Measurements from ENCODE around the gene HSPA1L. TPM values are rescaled to one million over a fixed set of nuclear protein-coding genes. Genes with fewer than 3 reads are reported as not detected.

HSPA1L gene
- total RNA-seq, 1 donor from 2014 or later, result 0.84 TPM

DNA sequence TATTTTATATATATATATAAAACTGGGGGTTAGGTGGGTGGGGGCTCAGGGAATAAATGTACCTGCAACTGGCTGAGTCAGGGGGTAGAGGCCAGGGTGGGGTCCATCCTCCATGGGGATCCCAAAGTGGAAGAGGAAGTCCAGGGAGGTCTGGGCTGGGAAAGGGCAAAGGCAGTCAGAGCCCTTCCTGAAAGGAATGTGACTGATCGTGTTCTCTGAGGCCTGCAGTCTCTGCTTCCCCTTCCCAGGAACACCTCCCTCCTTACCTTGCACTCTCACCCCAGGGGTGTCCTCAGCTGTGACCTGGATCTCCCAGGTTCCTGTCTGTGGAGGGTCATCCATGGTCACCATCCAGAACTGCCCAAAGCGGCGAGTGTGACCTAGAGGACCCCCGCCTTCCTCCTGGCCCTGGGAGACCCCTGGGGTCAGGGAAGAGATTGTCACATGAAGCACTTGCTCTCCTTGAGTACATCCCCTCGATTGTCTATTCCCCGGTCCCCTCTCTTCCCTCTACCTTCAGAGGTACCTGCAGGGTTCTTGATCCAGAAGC lies 47.9 kb downstream of the HSPA1L start:
- DNase-seq (ENCODE audit: low spot score), result no peak

- no peak for DNase-seq (ENCODE audit: low spot score)
These were observed 48.9 kb downstream of the HSPA1L start for GRCh38 chr6:31765910-31766794.

GRCh38 chr6:31765559-31765909 lies 49.5 kb downstream of the HSPA1L start:
- DNase-seq (ENCODE audit: low spot score), result no peak

DNA sequence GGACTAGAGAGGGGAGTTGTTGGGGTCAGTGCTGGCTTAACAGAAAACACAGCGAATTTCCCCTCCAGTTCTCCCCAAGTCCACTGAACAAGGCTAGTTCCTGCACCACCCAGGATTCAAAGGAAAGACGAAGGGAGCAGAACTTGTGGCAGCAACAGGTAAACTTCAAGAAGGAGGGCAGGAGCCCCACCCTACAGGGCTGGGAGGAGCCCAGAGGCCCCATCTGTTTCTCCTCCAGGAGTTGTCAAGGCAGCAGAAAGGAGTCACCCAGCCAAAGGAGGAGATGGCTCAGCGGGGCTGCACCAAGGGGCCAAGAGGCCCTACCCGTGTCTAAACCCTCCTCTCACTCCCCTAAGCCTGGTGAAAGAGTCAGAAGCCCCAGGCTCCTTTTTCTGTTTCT lies 50.9 kb downstream of the HSPA1L start:
- no peak for DNase-seq (ENCODE audit: low spot score)

DNA sequence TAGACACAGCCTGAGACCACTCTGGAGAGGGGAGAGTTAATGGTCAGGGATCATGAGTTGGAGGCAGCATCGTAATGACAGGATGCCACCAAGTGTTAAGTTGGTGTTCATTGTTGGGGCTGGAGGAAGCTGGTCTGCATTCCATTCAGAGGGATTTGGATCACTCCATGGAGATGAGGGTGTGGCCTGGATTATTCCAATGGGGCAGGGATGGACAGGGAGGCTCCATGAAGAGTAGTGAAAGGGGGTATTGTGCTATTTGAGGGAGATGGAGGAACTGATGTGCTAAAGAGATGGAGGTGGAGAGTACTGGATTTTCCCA lies 51.5 kb downstream of the HSPA1L start:
- DNase-seq (ENCODE audit: low spot score), result no peak

DNA sequence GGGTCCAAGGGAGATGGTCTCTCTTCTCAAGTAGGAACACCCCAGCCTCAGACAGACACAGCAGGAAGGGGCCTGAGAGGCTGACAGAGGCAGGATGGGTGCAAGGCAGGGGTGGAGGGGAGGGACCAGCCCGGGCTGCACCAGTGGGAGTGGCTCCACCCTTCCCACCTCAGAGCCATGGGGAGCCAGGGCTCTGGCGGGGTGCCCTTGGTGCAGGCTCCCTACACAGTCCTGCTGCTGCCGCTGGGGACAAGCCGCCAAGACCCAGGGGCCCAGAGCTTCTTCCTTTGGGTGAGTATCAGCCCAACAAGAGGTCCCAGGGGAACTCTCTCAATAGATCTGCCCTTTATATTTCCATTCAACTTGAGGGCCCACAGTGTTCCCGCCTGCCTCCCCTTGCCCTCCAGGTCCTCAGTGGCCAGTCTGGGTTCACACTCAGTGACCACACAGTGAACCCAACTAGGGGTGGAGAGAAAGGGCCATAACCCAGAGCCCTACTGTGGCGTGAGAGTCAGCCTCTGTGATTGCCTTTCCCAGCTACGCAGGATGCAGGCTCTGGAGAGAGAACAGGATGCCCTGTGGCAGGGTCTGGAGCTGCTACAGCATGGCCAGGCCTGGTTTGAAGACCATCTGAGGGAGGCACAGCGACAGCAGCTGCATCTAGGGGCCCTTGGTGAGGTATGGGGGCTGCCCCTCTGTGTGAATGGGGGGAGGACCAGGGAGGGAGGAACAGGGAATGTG lies 52.0 kb downstream of the HSPA1L start:
- DNase-seq (ENCODE audit: low spot score), result no peak

GRCh38 chr6:31762356-31762755 lies 52.7 kb downstream of the HSPA1L start, which contains the start of gene SAPCD1:
Gene SAPCD1 (plus strand): TSS chr6:31762656. CDS start chr6:31763055, 399 bp downstream.
- DNase-seq (ENCODE audit: low spot score), result no peak

DNA sequence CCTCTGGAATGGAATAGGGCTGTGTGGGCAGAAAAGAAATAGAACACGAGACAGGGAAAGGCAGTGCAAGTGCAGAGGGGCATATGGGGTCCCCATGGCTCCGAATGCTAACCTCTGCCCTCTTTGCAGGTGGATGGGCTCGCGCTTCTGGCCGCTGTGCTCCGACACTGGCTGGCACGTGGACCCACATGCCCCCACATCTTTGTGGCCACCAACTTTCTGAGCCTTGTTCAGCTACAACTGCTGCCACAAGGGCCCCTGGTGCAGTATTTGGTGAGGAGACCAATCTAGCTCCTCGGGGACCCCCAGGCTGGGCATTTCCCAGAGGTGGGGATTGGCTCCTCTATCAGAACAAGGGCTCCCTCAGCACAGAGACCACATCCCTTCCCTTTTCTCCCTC lies 53.7 kb downstream of the HSPA1L start:
- no peak for DNase-seq (ENCODE audit: low spot score)

DNA sequence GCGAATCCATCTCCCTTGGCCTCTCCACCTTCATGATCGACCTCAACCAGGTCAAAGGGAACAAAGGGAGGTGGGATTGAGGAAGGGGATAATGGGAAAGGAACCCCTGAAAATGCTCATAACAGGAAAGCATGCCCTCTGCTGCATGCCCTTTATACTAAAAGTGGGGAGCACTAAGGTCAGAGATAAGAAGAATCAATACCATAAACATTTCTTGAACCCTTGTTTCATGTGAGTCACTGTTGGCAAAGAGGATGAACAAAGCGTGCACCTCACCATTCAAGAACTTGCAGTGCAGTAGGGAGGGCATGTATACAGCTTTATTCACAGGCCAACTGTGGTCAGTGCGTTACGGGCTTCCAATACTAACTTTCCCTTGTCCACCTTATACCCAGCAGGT lies 54.3 kb downstream of the HSPA1L start:
- DNase-seq (ENCODE audit: low spot score), result no peak

Other genes starting within 250 kb of the HSPA1L start
- gene LTA, start 243.0 kb downstream of the HSPA1L start, total RNA-seq, result not detected
- 1.2 TPM for gene TNF, start 239.7 kb downstream of the HSPA1L start, total RNA-seq
- 1.4 TPM for gene LTB, start 232.9 kb downstream of the HSPA1L start, total RNA-seq
- 23.8 TPM for gene LST1, start 229.0 kb downstream of the HSPA1L start, total RNA-seq
- not detected for gene NCR3, start 222.3 kb downstream of the HSPA1L start, total RNA-seq
- gene AIF1, start 200.0 kb downstream of the HSPA1L start, total RNA-seq, result 60.1 TPM
- gene PRRC2A, start 194.6 kb downstream of the HSPA1L start, total RNA-seq, result 162 TPM
- 229 TPM for gene BAG6, start 162.6 kb downstream of the HSPA1L start, total RNA-seq
- gene APOM, start 159.4 kb downstream of the HSPA1L start, total RNA-seq, result 3.3 TPM
- 21.6 TPM for gene C6orf47, start 154.5 kb downstream of the HSPA1L start, total RNA-seq
- gene GPANK1, start 150.3 kb downstream of the HSPA1L start, total RNA-seq, result 10.5 TPM
- 125 TPM for gene CSNK2B, start 149.2 kb downstream of the HSPA1L start, total RNA-seq
- 15.5 TPM for gene LY6G5B, start 145.3 kb downstream of the HSPA1L start, total RNA-seq
- 1.9 TPM for gene LY6G5C, start 134.2 kb downstream of the HSPA1L start, total RNA-seq
- 38.8 TPM for gene ABHD16A, start 112.0 kb downstream of the HSPA1L start, total RNA-seq
- gene LY6G6F, start 108.4 kb downstream of the HSPA1L start, total RNA-seq, result not detected
- gene LY6G6D, start 99.9 kb downstream of the HSPA1L start, total RNA-seq, result not detected
- not detected for gene LY6G6C, start 93.5 kb downstream of the HSPA1L start, total RNA-seq
- gene MPIG6B, start 91.9 kb downstream of the HSPA1L start, total RNA-seq, result not detected
- 123 TPM for gene DDAH2, start 86.0 kb downstream of the HSPA1L start, total RNA-seq
- 408 TPM for gene CLIC1, start 78.8 kb downstream of the HSPA1L start, total RNA-seq
- gene MSH5, start 75.3 kb downstream of the HSPA1L start, total RNA-seq, result 14.8 TPM
- 2.0 TPM for gene SAPCD1, start 52.6 kb downstream of the HSPA1L start, total RNA-seq
- gene VWA7, start 38.0 kb downstream of the HSPA1L start, total RNA-seq, result 0.77 TPM
- 62.6 TPM for gene VARS1, start 19.5 kb downstream of the HSPA1L start, total RNA-seq
- 25.7 TPM for gene LSM2, start 8.3 kb downstream of the HSPA1L start, total RNA-seq
- gene HSPA1A, start 260 bp upstream of the HSPA1L start, total RNA-seq, result 139 TPM
- 111 TPM for gene HSPA1B, start 12.5 kb upstream of the HSPA1L start, total RNA-seq
- 40.7 TPM for gene NEU1, start 47.5 kb upstream of the HSPA1L start, total RNA-seq
- gene SLC44A4, start 63.7 kb upstream of the HSPA1L start, total RNA-seq, result 0.51 TPM
- gene EHMT2, start 82.4 kb upstream of the HSPA1L start, total RNA-seq, result 28.4 TPM
- gene ZBTB12, start 86.8 kb upstream of the HSPA1L start, total RNA-seq, result 2.9 TPM
- gene C2, start 112.4 kb upstream of the HSPA1L start, total RNA-seq, result 60.8 TPM
- 38.0 TPM for gene CFB, start 130.8 kb upstream of the HSPA1L start, total RNA-seq
- gene NELFE, start 143.7 kb upstream of the HSPA1L start, total RNA-seq, result 59.2 TPM
- 52.5 TPM for gene SKIC2, start 143.9 kb upstream of the HSPA1L start, total RNA-seq
- 17.1 TPM for gene DXO, start 156.9 kb upstream of the HSPA1L start, total RNA-seq
- gene C4A, start 166.8 kb upstream of the HSPA1L start, total RNA-seq, result 36.2 TPM
- gene C4B, start 199.5 kb upstream of the HSPA1L start, total RNA-seq, result 32.7 TPM
- 0.45 TPM for gene CYP21A2, start 223.1 kb upstream of the HSPA1L start, total RNA-seq